H1 (cell line): ENCODE measurements around the gene RPS6KA2. TPM values are rescaled to one million over a fixed set of nuclear protein-coding genes. Genes with fewer than 3 reads are reported as not detected.

Experiments used
- BRCA1 ChIP-seq: IDR thresholded peaks from 2 replicates; pipeline ENCODE4 v1.6.1; 2012; ENCODE audit warnings: low read depth, low read length, improper control_type of control experiment
- CHD1 ChIP-seq: IDR thresholded peaks from 2 replicates; pipeline ENCODE4 v1.6.1; 2012; ENCODE audit warnings: low read depth, low read length, improper control_type of control experiment
- CHD2 ChIP-seq: IDR thresholded peaks from 2 replicates; pipeline ENCODE4 v1.6.1; 2012; ENCODE audit warnings: low read length, improper control_type of control experiment
- GTF2F1 ChIP-seq: IDR thresholded peaks from 2 replicates; pipeline ENCODE4 v1.6.1; 2012; ENCODE audit warnings: low read depth, low read length, improper control_type of control experiment, borderline replicate concordance
- JUN ChIP-seq: IDR thresholded peaks from 2 replicates; pipeline ENCODE4 v1.6.1; 2011; ENCODE audit warnings: low read depth, mild to moderate bottlenecking, improper control_type of control experiment, low read length
- MAFK ChIP-seq: IDR thresholded peaks from 2 replicates; pipeline ENCODE4 v1.6.1; 2012; ENCODE audit warnings: low read depth, mild to moderate bottlenecking, improper control_type of control experiment, low read length
- NRF1 ChIP-seq: IDR thresholded peaks from 2 replicates; pipeline ENCODE4 v1.6.1; 2011; ENCODE audit warnings: mild to moderate bottlenecking, low read depth, low read length, improper control_type of control experiment
- POU5F1 ChIP-seq: IDR thresholded peaks from 2 replicates; pipeline ENCODE4 v1.6.1; 2011; ENCODE audit warnings: low read depth, mild to moderate bottlenecking, low read length, moderate library complexity
- RFX5 ChIP-seq: IDR thresholded peaks from 2 replicates; pipeline ENCODE4 v1.6.1; 2011; ENCODE audit warnings: low read depth, low read length, improper control_type of control experiment, borderline replicate concordance
- RNF2 ChIP-seq: fragments of 200-900, 300-1000 bp; sonication (generic); IDR thresholded peaks from 2 replicates; pipeline ENCODE4 v1.7.1; 2016; ENCODE audit warnings: borderline replicate concordance, low read depth, mild to moderate bottlenecking, antibody characterized with exemption, low read length; ENCODE audit not compliant: poor library complexity, severe bottlenecking; ENCODE audit errors: missing control alignments
- SRF ChIP-seq: IDR thresholded peaks from 2 replicates; pipeline ENCODE4 v1.6.1; 2011; ENCODE audit warnings: mild to moderate bottlenecking, low read depth, low read length, moderate library complexity
- TCF12 ChIP-seq: IDR thresholded peaks from 2 replicates; pipeline ENCODE4 v1.6.1; 2011; ENCODE audit warnings: low read depth, mild to moderate bottlenecking, low read length
- polyA plus RNA-seq, 7 experiments: library from polyadenylated mRNA; depleted of rRNA in 3 of 7; stranded (reverse) in 5 of 7; unstranded in 2 of 7; fragments of >200 nt in 5 of 7; fragments of 200-250 nt in 2 of 7; gene quantifications; 1 replicate in 5 of 7; 2 replicates in 1 of 7; 4 replicates in 1 of 7; pipeline versions ENCODE4 v1.2.1 to v1.2.3, GENCODE V29; 2011 to 2013; ENCODE audit warnings: missing spikeins in 2 of 7, mixed read lengths in 2 of 7
- total RNA-seq: library from RNA; stranded (reverse); fragmentation: NEBNext Ultra II Directional; extraction: Animal tissue kit (Norgen Biotek cat#: 25700); gene quantifications from 2 replicates; pipeline ENCODE4 v1.2.1, GENCODE V29; 2021
- TF ChIP-seq, protein P1 (sequence below): fragments of 300-600 bp; sonication (generic); IDR thresholded peaks from 2 replicates; pipeline ENCODE4 v1.7.1; 2012; ENCODE audit warnings: low read length, moderate library complexity, mild to moderate bottlenecking, inconsistent platforms; ENCODE audit not compliant: insufficient replicate concordance

The RPS6KA2 gene
- total and polyA plus RNA-seq, 2 of the 8 experiments (the other 6 are each of a cell fraction or from before 2014, with no cell fraction given), result 8.8 to 25.7 TPM

DNA sequence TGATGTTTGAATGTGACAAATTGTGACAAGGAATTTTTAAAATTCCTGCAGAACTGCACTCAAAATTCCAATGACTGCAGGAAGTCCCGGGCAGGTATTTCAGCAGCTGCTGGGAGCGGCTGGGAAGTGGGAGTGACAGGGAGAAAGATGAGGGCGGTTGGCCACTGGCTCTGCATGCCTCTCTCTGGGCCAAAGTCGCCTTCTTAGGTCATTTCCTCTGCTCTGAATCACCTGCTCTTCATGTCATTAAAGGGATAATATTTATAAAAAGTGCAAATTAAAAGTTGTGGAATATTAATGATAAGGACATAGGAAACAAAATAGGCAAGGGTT, 84.5 kb downstream of the RPS6KA2 start (continued):
- TF ChIP-seq, protein P1, sequence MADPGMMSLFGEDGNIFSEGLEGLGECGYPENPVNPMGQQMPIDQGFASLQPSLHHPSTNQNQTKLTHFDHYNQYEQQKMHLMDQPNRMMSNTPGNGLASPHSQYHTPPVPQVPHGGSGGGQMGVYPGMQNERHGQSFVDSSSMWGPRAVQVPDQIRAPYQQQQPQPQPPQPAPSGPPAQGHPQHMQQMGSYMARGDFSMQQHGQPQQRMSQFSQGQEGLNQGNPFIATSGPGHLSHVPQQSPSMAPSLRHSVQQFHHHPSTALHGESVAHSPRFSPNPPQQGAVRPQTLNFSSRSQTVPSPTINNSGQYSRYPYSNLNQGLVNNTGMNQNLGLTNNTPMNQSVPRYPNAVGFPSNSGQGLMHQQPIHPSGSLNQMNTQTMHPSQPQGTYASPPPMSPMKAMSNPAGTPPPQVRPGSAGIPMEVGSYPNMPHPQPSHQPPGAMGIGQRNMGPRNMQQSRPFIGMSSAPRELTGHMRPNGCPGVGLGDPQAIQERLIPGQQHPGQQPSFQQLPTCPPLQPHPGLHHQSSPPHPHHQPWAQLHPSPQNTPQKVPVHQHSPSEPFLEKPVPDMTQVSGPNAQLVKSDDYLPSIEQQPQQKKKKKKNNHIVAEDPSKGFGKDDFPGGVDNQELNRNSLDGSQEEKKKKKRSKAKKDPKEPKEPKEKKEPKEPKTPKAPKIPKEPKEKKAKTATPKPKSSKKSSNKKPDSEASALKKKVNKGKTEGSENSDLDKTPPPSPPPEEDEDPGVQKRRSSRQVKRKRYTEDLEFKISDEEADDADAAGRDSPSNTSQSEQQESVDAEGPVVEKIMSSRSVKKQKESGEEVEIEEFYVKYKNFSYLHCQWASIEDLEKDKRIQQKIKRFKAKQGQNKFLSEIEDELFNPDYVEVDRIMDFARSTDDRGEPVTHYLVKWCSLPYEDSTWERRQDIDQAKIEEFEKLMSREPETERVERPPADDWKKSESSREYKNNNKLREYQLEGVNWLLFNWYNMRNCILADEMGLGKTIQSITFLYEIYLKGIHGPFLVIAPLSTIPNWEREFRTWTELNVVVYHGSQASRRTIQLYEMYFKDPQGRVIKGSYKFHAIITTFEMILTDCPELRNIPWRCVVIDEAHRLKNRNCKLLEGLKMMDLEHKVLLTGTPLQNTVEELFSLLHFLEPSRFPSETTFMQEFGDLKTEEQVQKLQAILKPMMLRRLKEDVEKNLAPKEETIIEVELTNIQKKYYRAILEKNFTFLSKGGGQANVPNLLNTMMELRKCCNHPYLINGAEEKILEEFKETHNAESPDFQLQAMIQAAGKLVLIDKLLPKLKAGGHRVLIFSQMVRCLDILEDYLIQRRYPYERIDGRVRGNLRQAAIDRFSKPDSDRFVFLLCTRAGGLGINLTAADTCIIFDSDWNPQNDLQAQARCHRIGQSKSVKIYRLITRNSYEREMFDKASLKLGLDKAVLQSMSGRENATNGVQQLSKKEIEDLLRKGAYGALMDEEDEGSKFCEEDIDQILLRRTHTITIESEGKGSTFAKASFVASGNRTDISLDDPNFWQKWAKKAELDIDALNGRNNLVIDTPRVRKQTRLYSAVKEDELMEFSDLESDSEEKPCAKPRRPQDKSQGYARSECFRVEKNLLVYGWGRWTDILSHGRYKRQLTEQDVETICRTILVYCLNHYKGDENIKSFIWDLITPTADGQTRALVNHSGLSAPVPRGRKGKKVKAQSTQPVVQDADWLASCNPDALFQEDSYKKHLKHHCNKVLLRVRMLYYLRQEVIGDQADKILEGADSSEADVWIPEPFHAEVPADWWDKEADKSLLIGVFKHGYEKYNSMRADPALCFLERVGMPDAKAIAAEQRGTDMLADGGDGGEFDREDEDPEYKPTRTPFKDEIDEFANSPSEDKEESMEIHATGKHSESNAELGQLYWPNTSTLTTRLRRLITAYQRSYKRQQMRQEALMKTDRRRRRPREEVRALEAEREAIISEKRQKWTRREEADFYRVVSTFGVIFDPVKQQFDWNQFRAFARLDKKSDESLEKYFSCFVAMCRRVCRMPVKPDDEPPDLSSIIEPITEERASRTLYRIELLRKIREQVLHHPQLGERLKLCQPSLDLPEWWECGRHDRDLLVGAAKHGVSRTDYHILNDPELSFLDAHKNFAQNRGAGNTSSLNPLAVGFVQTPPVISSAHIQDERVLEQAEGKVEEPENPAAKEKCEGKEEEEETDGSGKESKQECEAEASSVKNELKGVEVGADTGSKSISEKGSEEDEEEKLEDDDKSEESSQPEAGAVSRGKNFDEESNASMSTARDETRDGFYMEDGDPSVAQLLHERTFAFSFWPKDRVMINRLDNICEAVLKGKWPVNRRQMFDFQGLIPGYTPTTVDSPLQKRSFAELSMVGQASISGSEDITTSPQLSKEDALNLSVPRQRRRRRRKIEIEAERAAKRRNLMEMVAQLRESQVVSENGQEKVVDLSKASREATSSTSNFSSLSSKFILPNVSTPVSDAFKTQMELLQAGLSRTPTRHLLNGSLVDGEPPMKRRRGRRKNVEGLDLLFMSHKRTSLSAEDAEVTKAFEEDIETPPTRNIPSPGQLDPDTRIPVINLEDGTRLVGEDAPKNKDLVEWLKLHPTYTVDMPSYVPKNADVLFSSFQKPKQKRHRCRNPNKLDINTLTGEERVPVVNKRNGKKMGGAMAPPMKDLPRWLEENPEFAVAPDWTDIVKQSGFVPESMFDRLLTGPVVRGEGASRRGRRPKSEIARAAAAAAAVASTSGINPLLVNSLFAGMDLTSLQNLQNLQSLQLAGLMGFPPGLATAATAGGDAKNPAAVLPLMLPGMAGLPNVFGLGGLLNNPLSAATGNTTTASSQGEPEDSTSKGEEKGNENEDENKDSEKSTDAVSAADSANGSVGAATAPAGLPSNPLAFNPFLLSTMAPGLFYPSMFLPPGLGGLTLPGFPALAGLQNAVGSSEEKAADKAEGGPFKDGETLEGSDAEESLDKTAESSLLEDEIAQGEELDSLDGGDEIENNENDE, result peak; percentile 49
- TF ChIP-seq SRF (no peak), NRF1 (no peak), JUN (no peak), BRCA1 (no peak), POU5F1 (no peak), MAFK (no peak), CHD2 (no peak), RNF2 (no peak), CHD1 (no peak), RFX5 (no peak), GTF2F1 (no peak), TCF12 (0 out of 2 replicates have a peak, but pooled peaks have one; percentile 46)
